Adipose tissue (tissue), 3 donors: Measurements from ENCODE around the gene PCGF1. TPM values are rescaled to one million over a fixed set of nuclear protein-coding genes. Genes with fewer than 3 reads are reported as not detected.
"Not testable (repeated sequence)": the region's sequence is repeated elsewhere in the genome, so short reads cannot be mapped to it uniquely, and the experiment has no call there.

Source experiments
- H3K27ac ChIP-seq: one replicate; pipeline ENCODE4 v1.5.1; 2013; ENCODE audit warnings: low read depth, low read length
- WGBS, 3 donors: extraction: QIAGEN DNeasy Blood & Tissue Kit; methylation state at CpG; one replicate each; pipeline ENCODE4 v1.1.7; 2013; 5-methylcytosine and 5-hydroxymethylcytosine counted together
- polyA plus RNA-seq, 3 donors: library from polyadenylated mRNA; stranded (reverse); fragments of 200-250 nt; gene quantifications; one replicate each; pipeline ENCODE4 v1.2.3, GENCODE V29; 2013
- donor health status: healthy with polysubstance abuse.
- donor health status: Bipolar disorder and iron deficiency.
- donor health status: healthy.

The PCGF1 gene
- polyA plus RNA-seq, 3 donors: 11.1 to 22.5 (median 11.5) TPM

DNA sequence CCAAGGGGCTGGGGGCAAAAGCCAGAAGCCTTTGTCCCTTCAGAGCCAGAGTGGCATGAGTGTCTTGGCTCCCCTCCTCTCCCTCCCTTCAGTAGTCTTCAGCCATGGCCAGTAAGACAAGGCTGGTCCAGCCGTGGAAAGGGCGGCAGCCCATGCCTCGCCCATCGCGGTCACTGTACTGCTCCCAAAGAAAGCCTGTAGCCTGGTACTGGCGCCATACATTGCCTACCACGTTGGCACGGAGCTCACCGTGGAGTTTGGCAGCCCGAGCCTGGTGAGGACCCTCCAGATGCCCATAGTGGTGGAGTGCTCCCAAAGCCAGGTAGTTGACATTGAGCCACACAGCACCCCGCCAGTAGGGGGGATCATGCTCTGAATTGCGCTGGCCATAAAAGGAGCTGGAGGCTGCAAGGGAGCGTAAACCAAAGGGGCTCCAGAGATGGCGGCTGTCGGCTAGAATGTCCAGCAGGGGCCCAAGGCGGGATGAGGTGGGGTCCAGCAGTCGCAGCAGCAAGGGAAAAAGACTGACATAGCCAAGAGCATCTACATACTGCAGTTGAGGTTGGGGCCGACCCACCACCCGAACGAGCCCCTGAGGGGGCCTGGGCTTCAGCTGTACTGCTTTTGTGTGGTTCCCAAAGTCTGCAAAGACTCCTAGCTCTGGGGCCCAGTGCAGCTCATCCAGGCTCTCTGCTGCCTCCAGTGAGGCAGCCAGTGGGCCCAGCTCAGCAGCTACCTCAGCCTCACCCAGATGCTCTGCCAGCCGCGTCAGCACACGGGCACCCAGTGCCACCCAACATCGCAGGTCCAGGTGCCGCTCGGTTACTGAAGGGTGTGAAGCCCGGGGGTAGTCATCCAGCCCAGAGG, 46.1 kb downstream of the PCGF1 start:
- WGBS, 3 donors: 90 to 92% (median 92%) methylated on average over 27 of the region's 27 CpGs
- no peak overlapping the region for H3K27ac ChIP-seq

GRCh38 chr2:74460187-74460586, 47.3 kb downstream of the PCGF1 start:
- not testable (repeated sequence) for H3K27ac ChIP-seq
- WGBS, 3 donors: 71 to 81% (median 79%) methylated on average over 10 of the region's 10 CpGs

DNA sequence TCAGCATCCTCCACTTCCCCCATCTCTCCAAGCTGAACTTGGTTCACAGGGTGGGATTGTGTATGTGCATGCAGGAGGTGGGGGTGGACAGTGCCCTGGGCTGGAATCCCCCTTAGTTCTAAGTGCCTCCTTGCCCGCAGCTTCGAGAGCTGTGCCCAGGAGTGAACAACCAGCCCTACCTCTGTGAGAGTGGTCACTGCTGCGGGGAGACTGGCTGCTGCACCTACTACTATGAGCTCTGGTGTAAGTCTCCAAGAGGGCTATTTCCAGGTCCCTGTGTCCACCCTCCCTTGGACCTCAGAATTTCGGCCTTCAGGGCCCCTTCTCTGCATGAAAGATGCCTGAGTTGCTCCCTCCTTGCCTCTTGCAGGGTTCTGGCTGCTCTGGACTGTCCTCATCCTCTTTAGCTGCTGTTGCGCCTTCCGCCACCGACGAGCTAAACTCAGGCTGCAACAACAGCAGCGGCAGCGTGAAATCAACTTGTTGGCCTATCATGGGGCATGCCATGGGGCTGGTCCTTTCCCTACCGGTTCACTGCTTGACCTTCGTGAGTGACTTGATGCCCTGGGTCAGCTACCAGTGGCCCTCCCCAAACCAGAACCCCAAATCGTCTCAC, 47.9 kb downstream of the PCGF1 start:
- WGBS, 3 donors: 64 to 81% (median 78%) methylated on average over 13 of the region's 13 CpGs
- not testable (repeated sequence) for H3K27ac ChIP-seq

GRCh38 chr2:74458938-74459363, 48.5 kb downstream of the PCGF1 start:
- no peak overlapping the region for H3K27ac ChIP-seq
- WGBS, 3 donors: 3 to 6% (median 3%) methylated on average over 10 of the region's 10 CpGs

GRCh38 chr2:74458132-74458937, 49.2 kb downstream of the PCGF1 start, which contains the start of gene WBP1:
WBP1 (plus strand) TSS chr2:74458438; CDS start chr2:74458603, 165 bp downstream.
- WGBS, 3 donors: 1% methylated on average over 29 to 38 of the region's 38 CpGs
- peak within 1 kb of the TSS; percentile 61 for H3K27ac ChIP-seq

- WGBS, 3 donors: 0 to 1% (median 0%) methylated on average over 39 to 46 of the region's 46 CpGs
- peak overlapping the region; percentile 61 for H3K27ac ChIP-seq
Observed at GRCh38 chr2:74457549-74458131, 49.9 kb downstream of the PCGF1 start.

DNA sequence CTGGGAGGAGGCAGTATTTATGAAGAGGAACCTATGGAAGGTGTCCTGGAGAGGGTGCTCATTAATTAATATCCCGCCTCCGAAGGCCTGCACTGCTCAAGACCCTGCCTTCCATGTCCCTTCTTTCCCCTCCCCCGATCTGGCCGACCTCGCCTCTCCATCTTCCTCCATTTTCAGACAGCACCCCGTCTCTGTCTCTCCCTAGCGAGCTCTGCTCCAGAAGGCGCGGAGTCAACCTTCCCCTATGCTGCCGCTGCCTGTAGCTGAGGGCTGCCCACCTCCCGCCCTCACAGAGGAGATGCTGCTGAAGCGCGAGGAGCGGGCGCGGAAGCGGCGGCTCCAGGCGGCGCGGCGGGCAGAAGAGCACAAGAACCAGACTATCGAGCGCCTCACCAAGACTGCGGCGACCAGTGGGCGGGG, 50.4 kb downstream of the PCGF1 start:
- 2 to 3% (median 2%) methylated on average over 24 to 27 of the region's 27 CpGs for WGBS, 3 donors
- H3K27ac ChIP-seq: no peak overlapping the region

Other genes with a start within 250 kb of the PCGF1 start
- gene SLC4A5, start 164.3 kb downstream of the PCGF1 start, polyA plus RNA-seq: 1 to 10 TPM in 1 of 3 donors, under 1 TPM in 2; 0.32 to 1.0 (median 0.71) TPM
- gene DCTN1, start 127.4 kb downstream of the PCGF1 start, polyA plus RNA-seq: 100 to 1,000 TPM in 1 of 3 donors, 10 to 100 TPM in 2; 40.0 to 127 (median 70.4) TPM
- 1 to 10 TPM in 2 of 3 donors, under 1 TPM in 1; 0.43 to 2.4 (median 1.5) TPM for gene C2orf81, start 86.1 kb downstream of the PCGF1 start, polyA plus RNA-seq
- gene WDR54, start 86.0 kb downstream of the PCGF1 start, polyA plus RNA-seq: 1 to 10 TPM; 5.5 to 7.2 (median 6.6) TPM
- gene RTKN, start 65.8 kb downstream of the PCGF1 start, polyA plus RNA-seq: 10 to 100 TPM in 2 of 3 donors, 1 to 10 TPM in 1; 8.5 to 28.0 (median 13.2) TPM
- gene INO80B, start 52.6 kb downstream of the PCGF1 start, polyA plus RNA-seq: 10 to 100 TPM; 21.4 to 37.9 (median 33.6) TPM
- gene WBP1, start 49.3 kb downstream of the PCGF1 start, polyA plus RNA-seq: 10 to 100 TPM; 69.0 to 81.3 (median 78.1) TPM
- 10 to 100 TPM; 18.3 to 38.7 (median 29.1) TPM for gene MOGS, start 42.3 kb downstream of the PCGF1 start, polyA plus RNA-seq
- gene MRPL53, start 35.0 kb downstream of the PCGF1 start, polyA plus RNA-seq: 100 to 1,000 TPM in 1 of 3 donors, 10 to 100 TPM in 2; 43.1 to 112 (median 84.6) TPM
- gene CCDC142, start 24.7 kb downstream of the PCGF1 start, polyA plus RNA-seq: 1 to 10 TPM; 2.7 to 6.6 (median 5.0) TPM
- 10 to 100 TPM; 10.6 to 15.5 (median 14.2) TPM for gene TTC31, start 24.6 kb downstream of the PCGF1 start, polyA plus RNA-seq
- gene LBX2, start 8.1 kb downstream of the PCGF1 start, polyA plus RNA-seq: 1 to 10 TPM; 1.3 to 3.3 (median 1.4) TPM
- under 1 TPM in 1 of 3 donors, not detected in 2; 0.03 TPM for gene TLX2, start 6.8 kb upstream of the PCGF1 start, polyA plus RNA-seq
- under 1 TPM in 2 of 3 donors, not detected in 1; 0.31 to 0.51 TPM for gene DQX1, start 18.5 kb upstream of the PCGF1 start, polyA plus RNA-seq
- 100 to 1,000 TPM in 2 of 3 donors, 10 to 100 TPM in 1; 86.1 to 159 (median 152) TPM for gene AUP1, start 22.0 kb upstream of the PCGF1 start, polyA plus RNA-seq
- gene HTRA2, start 22.2 kb upstream of the PCGF1 start, polyA plus RNA-seq: 10 to 100 TPM; 21.0 to 48.9 (median 43.7) TPM
- gene LOXL3, start 46.2 kb upstream of the PCGF1 start, polyA plus RNA-seq: 1 to 10 TPM in 2 of 3 donors, under 1 TPM in 1; 0.78 to 4.7 (median 2.8) TPM
- gene DOK1, start 47.0 kb upstream of the PCGF1 start, polyA plus RNA-seq: 10 to 100 TPM in 2 of 3 donors, 1 to 10 TPM in 1; 8.8 to 23.4 (median 16.2) TPM
- under 1 TPM; 0.34 to 0.70 (median 0.48) TPM for gene M1AP, start 140.6 kb upstream of the PCGF1 start, polyA plus RNA-seq
- 1 to 10 TPM; 2.1 to 3.5 (median 3.0) TPM for gene SEMA4F, start 146.6 kb upstream of the PCGF1 start, polyA plus RNA-seq